ENCODE measurements around the gene ZMYND8. TPM values are rescaled to one million over a fixed set of nuclear protein-coding genes. Genes with fewer than 3 reads are reported as not detected.
"Not testable (repeated sequence)": the region's sequence is repeated elsewhere in the genome, so short reads cannot be mapped to it uniquely, and the experiment has no call there.

Gene ZMYND8
- total RNA-seq, 1 donor: 20.3 TPM

- TF ChIP-seq CTCF (IDR thresholded peaks at IDR 0.05; ENCODE audit: insufficient read depth, low read depth, low read length): no peak
- H3K4me3 ChIP-seq (ENCODE audit: low read depth, low read length): no peak overlapping the region
- no peak for DNase-seq (ENCODE audit: low read depth)
Observed at GRCh38 chr20:47212606-47213207, 143.8 kb downstream of the ZMYND8 start.

GRCh38 chr20:47211036-47211435 lies 145.5 kb downstream of the ZMYND8 start:
- no peak overlapping the region for H3K4me3 ChIP-seq (ENCODE audit: low read depth, low read length)
- no peak for TF ChIP-seq CTCF (IDR thresholded peaks at IDR 0.05; ENCODE audit: insufficient read depth, low read depth, low read length)
- no peak for DNase-seq (ENCODE audit: low read depth)

GRCh38 chr20:47210470-47210869 lies 146.0 kb downstream of the ZMYND8 start:
- no peak for TF ChIP-seq CTCF (IDR thresholded peaks at IDR 0.05; ENCODE audit: insufficient read depth, low read depth, low read length)
- DNase-seq (ENCODE audit: low read depth): no peak
- no peak overlapping the region for H3K4me3 ChIP-seq (ENCODE audit: low read depth, low read length)

GRCh38 chr20:47209982-47210381 lies 146.5 kb downstream of the ZMYND8 start:
- no peak for DNase-seq (ENCODE audit: low read depth)
- no peak overlapping the region for H3K4me3 ChIP-seq (ENCODE audit: low read depth, low read length)
- TF ChIP-seq CTCF (IDR thresholded peaks at IDR 0.05; ENCODE audit: insufficient read depth, low read depth, low read length): no peak

- no peak for TF ChIP-seq CTCF (IDR thresholded peaks at IDR 0.05; ENCODE audit: insufficient read depth, low read depth, low read length)
- no peak for DNase-seq (ENCODE audit: low read depth)
- H3K4me3 ChIP-seq (ENCODE audit: low read depth, low read length): no peak overlapping the region
Observed at GRCh38 chr20:47208534-47209174, 147.8 kb downstream of the ZMYND8 start.

GRCh38 chr20:47206962-47207641 lies 149.4 kb downstream of the ZMYND8 start:
- H3K4me3 ChIP-seq (ENCODE audit: low read depth, low read length): no peak overlapping the region
- no peak for TF ChIP-seq CTCF (IDR thresholded peaks at IDR 0.05; ENCODE audit: insufficient read depth, low read depth, low read length)
- no peak for DNase-seq (ENCODE audit: low read depth)

- H3K4me3 ChIP-seq (ENCODE audit: low read depth, low read length); DNase-seq (ENCODE audit: low read depth): not testable (repeated sequence)
Observed at GRCh38 chr20:47206552-47206951, 149.9 kb downstream of the ZMYND8 start.

Measured in fibroblast of villous mesenchyme (primary cell).